A549 (cell line): ENCODE results near the gene AAR2. TPM values are rescaled to one million over a fixed set of nuclear protein-coding genes. Genes with fewer than 3 reads are reported as not detected.

Experiments
- ATAC-seq, 2 experiments: fragments of 200-7000 bp in 1 of 2; fragments of >200 bp in 1 of 2; cut with Nextera tagmentation in 1 of 2; cut with Tn5 transposase in 1 of 2; 3 replicates each; pipeline versions ENCODE4 v1.8.0 to v1.9.1; 2018 to 2020; ENCODE audit warnings: mild to moderate bottlenecking in 1 of 2, moderate library complexity in 1 of 2
- CTCF ChIA-PET: fragments of 300-600 bp; sonication (Branson Sonifier 250); formaldehyde crosslinking; extraction: SDS; loops from one replicate; lab custom pipeline; 2021; ENCODE audit warnings: antibody characterized with exemption, inconsistent platforms; lab: Yijun Ruan, JAX
- POLR2A ChIA-PET: fragments of 350-600 bp; formaldehyde crosslinking; extraction: SDS; loops from one replicate; lab custom pipeline; 2021; ENCODE audit warnings: antibody characterized with exemption, inconsistent platforms; lab: Yijun Ruan, JAX
- DNase-seq, 2 experiments: peaks; one replicate each; pipeline versions ENCODE4 v3.0.0 to v3.0.0-alpha.2; 2011 to 2016; ENCODE audit warnings: low read depth in 1 of 2, low spot score in 1 of 2
- FAIRE-seq: peaks from 2 replicates; lab custom pipeline; 2011; peaks lifted over from hg19 to GRCh38; lab: Jason Lieb, UNC
- H3K27ac ChIP-seq, 2 experiments: fragments of >200 bp; sonication (Bioruptor Twin); formaldehyde crosslinking; 3 replicates each; pipeline ENCODE4 v1.5.1; 2016 to 2017
- H3K4me1 ChIP-seq: fragments of >200 bp; sonication (Bioruptor Twin); formaldehyde crosslinking; 3 replicates; pipeline ENCODE4 v1.6.1; 2016
- H3K4me2 ChIP-seq: fragments of >200 bp; sonication (Bioruptor Twin); formaldehyde crosslinking; 3 replicates; pipeline ENCODE4 v1.6.1; 2016
- H3K4me3 ChIP-seq: fragments of >200 bp; sonication (Bioruptor Twin); formaldehyde crosslinking; 3 replicates; pipeline ENCODE4 v1.5.1; 2016
- H3K9me3 ChIP-seq: fragments of >200 bp; sonication (Bioruptor Twin); formaldehyde crosslinking; 3 replicates; pipeline ENCODE4 v1.6.1; 2016
- CBX8 ChIP-seq: fragments of 200-600 bp; sonication (generic); IDR thresholded peaks from 2 replicates; pipeline ENCODE4 v1.6.1; 2016
- EP300 ChIP-seq, 2 experiments: fragments of >200 bp; sonication (Bioruptor Twin); formaldehyde crosslinking; IDR thresholded peaks; 2 replicates in 1 of 2; 3 replicates in 1 of 2; pipeline ENCODE4 v1.6.1; 2016 to 2017
- ESRRA ChIP-seq: fragments of 150-350 bp; IDR thresholded peaks from 2 replicates; pipeline ENCODE4 v1.6.1; 2014; ENCODE audit warnings: mild to moderate bottlenecking, low read length, borderline replicate concordance
- FOSL2 ChIP-seq, 2 experiments: fragments of 450-650 bp in 1 of 2; fragments of >200 bp in 1 of 2; sonication (Bioruptor Twin) in 1 of 2; formaldehyde crosslinking; IDR thresholded peaks; 2 replicates each; pipeline versions ENCODE4 v1.5.0 to v1.6.1; 2016 to 2020; ENCODE audit warnings: mild to moderate bottlenecking in 1 of 2, moderate library complexity in 1 of 2
- GATA3 ChIP-seq: IDR thresholded peaks from 2 replicates; pipeline ENCODE4 v1.6.1; 2012; ENCODE audit warnings: borderline replicate concordance
- HEYL ChIP-seq: fragments of 250-450 bp; sonication (Bioruptor Pico); IDR thresholded peaks from 2 replicates; pipeline ENCODE4 v1.8.0; 2021; ENCODE audit warnings: mild to moderate bottlenecking, moderate library complexity
- HOXB5 ChIP-seq: fragments of 250-450 bp; sonication (Bioruptor Pico); IDR thresholded peaks from 2 replicates; pipeline ENCODE4 v1.5.0; 2020; ENCODE audit warnings: mild to moderate bottlenecking, moderate library complexity
- MAZ ChIP-seq: fragments of 150-350 bp; IDR thresholded peaks from 2 replicates; pipeline ENCODE4 v1.6.1; 2014; ENCODE audit warnings: antibody characterized with exemption, low read depth, low read length, borderline replicate concordance
- NR3C1 ChIP-seq: fragments of >200 bp; sonication (Bioruptor Twin); formaldehyde crosslinking; IDR thresholded peaks from 3 replicates; pipeline ENCODE4 v1.6.1; 2017
- PHF8 ChIP-seq: fragments of 200-600 bp; sonication (generic); IDR thresholded peaks from 2 replicates; pipeline ENCODE4 v1.6.1; 2016; ENCODE audit warnings: low read depth, mild to moderate bottlenecking, antibody characterized with exemption, moderate library complexity, borderline replicate concordance
- POLR2AphosphoS2 ChIP-seq: conservative IDR thresholded peaks from 2 replicates; pipeline ENCODE4 v1.6.1; 2012; ENCODE audit warnings: low read length, improper control_type of control experiment, inconsistent platforms
- RCOR1 ChIP-seq: fragments of 150-350 bp; IDR thresholded peaks from 2 replicates; pipeline ENCODE4 v1.6.1; 2014; ENCODE audit warnings: antibody characterized with exemption, low read length, low read depth
- RNF2 ChIP-seq: fragments of 200-600 bp; sonication (generic); IDR thresholded peaks from 2 replicates; pipeline ENCODE4 v1.6.1; 2016; ENCODE audit warnings: low read depth, mild to moderate bottlenecking, antibody characterized with exemption, moderate library complexity, borderline replicate concordance
- SMC3 ChIP-seq: fragments of >200 bp; sonication (Bioruptor Twin); formaldehyde crosslinking; IDR thresholded peaks from 3 replicates; pipeline ENCODE4 v1.6.1; 2018; ENCODE audit warnings: inconsistent platforms
- SREBF2 ChIP-seq: fragments of 450-650 bp; IDR thresholded peaks from 2 replicates; pipeline ENCODE4 v1.6.1; 2014; ENCODE audit warnings: mild to moderate bottlenecking, moderate library complexity
- TFCP2L1 ChIP-seq: fragments of 250-450 bp; sonication (Bioruptor Pico); IDR thresholded peaks from 2 replicates; pipeline ENCODE4 v1.5.0; 2021; ENCODE audit warnings: mild to moderate bottlenecking
- ZSCAN20 ChIP-seq: fragments of 250-450 bp; sonication (Bioruptor Pico); IDR thresholded peaks from 2 replicates; pipeline ENCODE4 v1.8.0; 2022; ENCODE audit warnings: mild to moderate bottlenecking, moderate library complexity
- WGBS: methylation state at CpG from one replicate; pipeline ENCODE4 v1.1.6; 2017; ENCODE audit errors: missing lambda C conversion rate; 5-methylcytosine and 5-hydroxymethylcytosine counted together
- polyA plus RNA-seq, 4 experiments: library from polyadenylated mRNA; depleted of rRNA in 3 of 4; stranded (reverse); fragments of >200 nt; fragmentation: RNase III in 1 of 4; extraction: RNeasy Plus Mini Kit Qiagen cat#74134 plus additional on column Dnase treatment in 1 of 4; gene quantifications; 2 replicates in 3 of 4; 3 replicates in 1 of 4; pipeline ENCODE4 v1.2.3, GENCODE V29; 2011 to 2017
- TF ChIP-seq, protein P1 (sequence below): IDR thresholded peaks from 2 replicates; pipeline ENCODE4 v1.6.1; 2012; ENCODE audit warnings: low read depth, borderline replicate concordance
- TF ChIP-seq, protein P2 (sequence below): IDR thresholded peaks from 2 replicates; pipeline ENCODE4 v1.6.1; 2012
- TF ChIP-seq, protein P3 (sequence below): fragments of 150-350 bp; IDR thresholded peaks from 2 replicates; pipeline ENCODE4 v1.6.1; 2014; ENCODE audit warnings: low read depth, mild to moderate bottlenecking, low read length
- TF ChIP-seq, protein P4 (sequence below): fragments of 200-600 bp; sonication (generic); IDR thresholded peaks from 2 replicates; pipeline ENCODE4 v1.6.1; 2016; ENCODE audit warnings: antibody characterized with exemption, mild to moderate bottlenecking, moderate library complexity

Gene AAR2
- polyA plus RNA-seq, 2 of the 4 experiments (the other 2 are of a cell fraction): 26.8 to 29.2 TPM

DNA sequence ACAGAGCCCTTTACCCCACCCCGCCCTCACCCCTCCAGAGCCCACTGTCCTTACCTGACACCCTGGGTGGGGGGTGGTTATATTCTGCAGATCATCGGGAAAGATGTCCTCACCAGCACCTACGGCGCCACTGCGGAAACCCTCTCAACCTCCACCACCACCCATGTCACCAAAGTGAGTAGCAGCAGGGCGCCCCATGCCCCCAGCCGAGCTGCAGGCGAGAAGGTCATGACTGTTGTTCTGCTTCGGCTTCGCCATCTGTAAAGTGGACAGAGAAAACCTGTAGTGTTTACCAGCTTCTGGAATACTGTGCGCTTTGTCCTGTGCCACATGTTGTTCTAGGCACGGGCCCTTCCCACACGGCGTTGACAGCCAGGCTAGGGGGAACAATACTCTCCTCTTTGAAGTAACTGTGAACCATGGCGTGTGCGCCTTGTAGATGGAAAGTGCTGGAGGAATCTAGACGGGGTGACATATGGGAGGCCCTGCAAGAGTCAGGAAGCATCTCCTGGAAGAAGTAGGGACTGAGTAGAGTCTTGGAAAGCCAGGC is 16.5 kb upstream of the AAR2 start:
- TF ChIP-seq SREBF2 (no peak), GATA3 (no peak), ESRRA (no peak), FOSL2 (IDR thresholded peaks at IDR 0.05) (no peak), FOSL2 (CRISPR knock-in tag; IDR thresholded peaks at IDR 0.05) (no peak), SMC3 (no peak)
- no peaks in the 10 kb centered on the region for H3K9me3 ChIP-seq
- ATAC-seq (no peak), FAIRE-seq (no peak), DNase-seq (no peak)
- H3K27ac ChIP-seq: no peak overlapping the region
- no peak overlapping the region for H3K4me3 ChIP-seq
- ChIA-PET CTCF (interaction anchor here (2.2 kb wide), 1 partner anchor 12 kb away, joined by 5 read pairs; no protein-coding TSS in a partner anchor), POLR2A (no interaction called here)
- H3K4me2 ChIP-seq: no peak overlapping the region
- 94% methylated on average over 16 of the region's 17 CpGs for WGBS
- H3K4me1 ChIP-seq: no peaks in the 10 kb centered on the region

DNA sequence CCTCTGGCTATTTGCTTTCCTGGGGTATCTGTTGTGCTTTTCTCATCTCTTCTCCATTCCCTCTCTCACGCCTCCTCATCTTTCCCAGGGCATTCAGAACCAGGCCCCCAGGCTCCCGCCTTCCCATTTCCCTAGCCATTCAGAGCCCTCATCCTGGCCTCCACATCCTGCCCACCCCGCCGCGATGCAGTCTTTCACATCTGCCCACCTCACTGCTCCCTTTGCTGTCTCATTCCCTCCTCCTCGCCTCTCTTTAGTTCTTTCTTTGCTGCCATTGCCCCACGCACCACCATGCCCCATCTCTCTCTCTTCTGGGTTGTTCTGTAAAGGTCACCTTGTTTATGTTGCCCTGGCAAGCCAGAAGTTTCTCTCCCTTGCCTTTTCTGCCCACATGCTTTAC is 10.6 kb upstream of the AAR2 start:
- CTCF ChIA-PET: interaction anchor here (0.7 to 3.4 kb wide), 3 partner anchors 23 to 214 kb away, joined by 3 to 18 read pairs (median 9); no protein-coding TSS in a partner anchor
- H3K27ac ChIP-seq: no peak overlapping the region
- DNase-seq (no peak), FAIRE-seq (no peak), ATAC-seq (no peak)
- POLR2A ChIA-PET: no interaction called here
- H3K9me3 ChIP-seq: no peaks in the 10 kb centered on the region
- 97% methylated on average over 7 of the region's 7 CpGs for WGBS
- no peak for TF ChIP-seq FOSL2 (IDR thresholded peaks at IDR 0.05)
- TF ChIP-seq FOSL2 (CRISPR knock-in tag; IDR thresholded peaks at IDR 0.05): no peak
- TF ChIP-seq, protein P1, sequence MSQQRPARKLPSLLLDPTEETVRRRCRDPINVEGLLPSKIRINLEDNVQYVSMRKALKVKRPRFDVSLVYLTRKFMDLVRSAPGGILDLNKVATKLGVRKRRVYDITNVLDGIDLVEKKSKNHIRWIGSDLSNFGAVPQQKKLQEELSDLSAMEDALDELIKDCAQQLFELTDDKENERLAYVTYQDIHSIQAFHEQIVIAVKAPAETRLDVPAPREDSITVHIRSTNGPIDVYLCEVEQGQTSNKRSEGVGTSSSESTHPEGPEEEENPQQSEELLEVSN: no peak
- TF ChIP-seq, protein P2, sequence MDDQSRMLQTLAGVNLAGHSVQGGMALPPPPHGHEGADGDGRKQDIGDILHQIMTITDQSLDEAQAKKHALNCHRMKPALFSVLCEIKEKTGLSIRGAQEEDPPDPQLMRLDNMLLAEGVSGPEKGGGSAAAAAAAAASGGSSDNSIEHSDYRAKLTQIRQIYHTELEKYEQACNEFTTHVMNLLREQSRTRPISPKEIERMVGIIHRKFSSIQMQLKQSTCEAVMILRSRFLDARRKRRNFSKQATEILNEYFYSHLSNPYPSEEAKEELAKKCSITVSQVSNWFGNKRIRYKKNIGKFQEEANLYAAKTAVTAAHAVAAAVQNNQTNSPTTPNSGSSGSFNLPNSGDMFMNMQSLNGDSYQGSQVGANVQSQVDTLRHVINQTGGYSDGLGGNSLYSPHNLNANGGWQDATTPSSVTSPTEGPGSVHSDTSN: no peak
- TF ChIP-seq PHF8: no peak
- no peak for TF ChIP-seq MAZ
- TF ChIP-seq, protein P3, sequence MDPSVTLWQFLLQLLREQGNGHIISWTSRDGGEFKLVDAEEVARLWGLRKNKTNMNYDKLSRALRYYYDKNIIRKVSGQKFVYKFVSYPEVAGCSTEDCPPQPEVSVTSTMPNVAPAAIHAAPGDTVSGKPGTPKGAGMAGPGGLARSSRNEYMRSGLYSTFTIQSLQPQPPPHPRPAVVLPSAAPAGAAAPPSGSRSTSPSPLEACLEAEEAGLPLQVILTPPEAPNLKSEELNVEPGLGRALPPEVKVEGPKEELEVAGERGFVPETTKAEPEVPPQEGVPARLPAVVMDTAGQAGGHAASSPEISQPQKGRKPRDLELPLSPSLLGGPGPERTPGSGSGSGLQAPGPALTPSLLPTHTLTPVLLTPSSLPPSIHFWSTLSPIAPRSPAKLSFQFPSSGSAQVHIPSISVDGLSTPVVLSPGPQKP: no peak
- no peak for TF ChIP-seq EP300 (IDR thresholded peaks at IDR 0.05)
- no peak for TF ChIP-seq TFCP2L1 (CRISPR knock-in tag)
- TF ChIP-seq HEYL (CRISPR knock-in tag): no peak
- TF ChIP-seq, protein P4, sequence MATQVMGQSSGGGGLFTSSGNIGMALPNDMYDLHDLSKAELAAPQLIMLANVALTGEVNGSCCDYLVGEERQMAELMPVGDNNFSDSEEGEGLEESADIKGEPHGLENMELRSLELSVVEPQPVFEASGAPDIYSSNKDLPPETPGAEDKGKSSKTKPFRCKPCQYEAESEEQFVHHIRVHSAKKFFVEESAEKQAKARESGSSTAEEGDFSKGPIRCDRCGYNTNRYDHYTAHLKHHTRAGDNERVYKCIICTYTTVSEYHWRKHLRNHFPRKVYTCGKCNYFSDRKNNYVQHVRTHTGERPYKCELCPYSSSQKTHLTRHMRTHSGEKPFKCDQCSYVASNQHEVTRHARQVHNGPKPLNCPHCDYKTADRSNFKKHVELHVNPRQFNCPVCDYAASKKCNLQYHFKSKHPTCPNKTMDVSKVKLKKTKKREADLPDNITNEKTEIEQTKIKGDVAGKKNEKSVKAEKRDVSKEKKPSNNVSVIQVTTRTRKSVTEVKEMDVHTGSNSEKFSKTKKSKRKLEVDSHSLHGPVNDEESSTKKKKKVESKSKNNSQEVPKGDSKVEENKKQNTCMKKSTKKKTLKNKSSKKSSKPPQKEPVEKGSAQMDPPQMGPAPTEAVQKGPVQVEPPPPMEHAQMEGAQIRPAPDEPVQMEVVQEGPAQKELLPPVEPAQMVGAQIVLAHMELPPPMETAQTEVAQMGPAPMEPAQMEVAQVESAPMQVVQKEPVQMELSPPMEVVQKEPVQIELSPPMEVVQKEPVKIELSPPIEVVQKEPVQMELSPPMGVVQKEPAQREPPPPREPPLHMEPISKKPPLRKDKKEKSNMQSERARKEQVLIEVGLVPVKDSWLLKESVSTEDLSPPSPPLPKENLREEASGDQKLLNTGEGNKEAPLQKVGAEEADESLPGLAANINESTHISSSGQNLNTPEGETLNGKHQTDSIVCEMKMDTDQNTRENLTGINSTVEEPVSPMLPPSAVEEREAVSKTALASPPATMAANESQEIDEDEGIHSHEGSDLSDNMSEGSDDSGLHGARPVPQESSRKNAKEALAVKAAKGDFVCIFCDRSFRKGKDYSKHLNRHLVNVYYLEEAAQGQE: no peak
- TF ChIP-seq POLR2AphosphoS2: no peak
- TF ChIP-seq ZSCAN20: no peak
- TF ChIP-seq HOXB5 (CRISPR knock-in tag): no peak
- no peak for TF ChIP-seq RNF2
- TF ChIP-seq RCOR1: no peak
- TF ChIP-seq NR3C1: no peak
- TF ChIP-seq CBX8: no peak
- no peak overlapping the region for H3K4me2 ChIP-seq
- no peak overlapping the region for H3K4me3 ChIP-seq
- no peaks in the 10 kb centered on the region for H3K4me1 ChIP-seq
